HL-60 (cell line): Measurements from ENCODE around the gene CCDC102A.

ENCODE experiments used
- DNase-seq, 2 experiments: peaks; one replicate each; pipeline ENCODE4 v3.0.0-alpha.2; 2010 to 2020; ENCODE audit warnings: low read depth in 1 of 2, low spot score in 1 of 2
- H3K27ac ChIP-seq: fragments of 250-450 bp; sonication (Bioruptor Pico); replicated peaks from 2 replicates; pipeline ENCODE4 v1.5.1; 2020; ENCODE audit warnings: mild to moderate bottlenecking, moderate library complexity
- H3K27me3 ChIP-seq: fragments of 250-450 bp; sonication (Bioruptor Pico); 2 replicates; pipeline ENCODE4 v1.5.1; 2021; ENCODE audit warnings: mild to moderate bottlenecking, moderate library complexity; ENCODE audit not compliant: insufficient read depth, poor library complexity, severe bottlenecking
- H3K4me3 ChIP-seq: replicated peaks from 2 replicates; pipeline ENCODE4 v1.5.1; 2011; ENCODE audit warnings: mild to moderate bottlenecking, control low read depth, low read length; ENCODE audit not compliant: insufficient read depth
- GABPA ChIP-seq: IDR thresholded peaks from 2 replicates; pipeline ENCODE4 v1.6.1; 2012; ENCODE audit warnings: low read depth
- POLR2AphosphoS5 ChIP-seq: IDR thresholded peaks from 2 replicates; pipeline ENCODE4 v1.6.1; 2012; ENCODE audit warnings: low read depth
- SPI1 ChIP-seq: IDR thresholded peaks from 2 replicates; pipeline ENCODE4 v1.6.1; 2012; ENCODE audit warnings: low read depth, mild to moderate bottlenecking, borderline replicate concordance
- TF ChIP-seq, protein P1 (sequence below): IDR thresholded peaks from one replicate; pipeline ENCODE4 v1.5.1; 2011; ENCODE audit warnings: low read length, control low read depth, inconsistent platforms; ENCODE audit not compliant: insufficient read depth
- TF ChIP-seq, protein P2 (sequence below): IDR thresholded peaks from 2 replicates; pipeline ENCODE4 v1.6.1; 2012; ENCODE audit warnings: low read depth; ENCODE audit not compliant: insufficient replicate concordance

CCDC102A gene

DNA sequence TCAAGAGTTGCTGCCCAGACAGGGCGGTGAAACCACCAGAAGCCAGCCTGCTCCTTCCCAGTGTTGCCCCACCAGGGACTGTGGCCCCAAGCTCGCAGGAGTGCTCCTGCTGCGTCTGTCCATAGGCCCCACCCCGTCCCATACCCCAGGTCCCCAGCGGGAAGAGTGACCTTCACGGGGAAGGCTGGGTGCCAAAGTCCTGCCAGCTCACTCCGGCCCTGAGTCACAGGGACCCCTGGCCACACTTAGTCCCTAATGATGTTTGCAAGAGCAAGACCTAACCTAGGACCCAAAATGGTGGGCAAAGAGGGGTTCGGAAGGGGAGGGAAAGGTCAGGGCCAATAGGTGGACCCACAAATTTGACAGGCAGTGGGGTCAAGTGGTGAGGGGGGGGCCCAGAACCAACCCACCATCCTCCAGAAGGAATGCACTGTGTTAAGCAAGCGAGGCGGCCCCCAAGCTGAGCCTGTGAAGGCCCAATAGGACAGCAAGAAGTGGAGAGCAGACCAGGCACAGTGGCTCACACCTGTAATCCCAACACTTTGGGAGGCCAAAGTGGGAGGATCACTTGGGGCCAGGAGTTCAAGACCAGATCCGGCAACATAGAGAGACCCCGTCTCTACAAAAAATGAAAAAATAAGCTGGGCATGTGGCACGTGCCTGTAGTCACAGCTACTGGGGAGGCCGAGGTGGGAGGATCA, 53.4 kb downstream of the CCDC102A start:
- no peak for TF ChIP-seq POLR2AphosphoS5
- TF ChIP-seq GABPA = no peak
- TF ChIP-seq SPI1 = no peak
- TF ChIP-seq, protein P1, sequence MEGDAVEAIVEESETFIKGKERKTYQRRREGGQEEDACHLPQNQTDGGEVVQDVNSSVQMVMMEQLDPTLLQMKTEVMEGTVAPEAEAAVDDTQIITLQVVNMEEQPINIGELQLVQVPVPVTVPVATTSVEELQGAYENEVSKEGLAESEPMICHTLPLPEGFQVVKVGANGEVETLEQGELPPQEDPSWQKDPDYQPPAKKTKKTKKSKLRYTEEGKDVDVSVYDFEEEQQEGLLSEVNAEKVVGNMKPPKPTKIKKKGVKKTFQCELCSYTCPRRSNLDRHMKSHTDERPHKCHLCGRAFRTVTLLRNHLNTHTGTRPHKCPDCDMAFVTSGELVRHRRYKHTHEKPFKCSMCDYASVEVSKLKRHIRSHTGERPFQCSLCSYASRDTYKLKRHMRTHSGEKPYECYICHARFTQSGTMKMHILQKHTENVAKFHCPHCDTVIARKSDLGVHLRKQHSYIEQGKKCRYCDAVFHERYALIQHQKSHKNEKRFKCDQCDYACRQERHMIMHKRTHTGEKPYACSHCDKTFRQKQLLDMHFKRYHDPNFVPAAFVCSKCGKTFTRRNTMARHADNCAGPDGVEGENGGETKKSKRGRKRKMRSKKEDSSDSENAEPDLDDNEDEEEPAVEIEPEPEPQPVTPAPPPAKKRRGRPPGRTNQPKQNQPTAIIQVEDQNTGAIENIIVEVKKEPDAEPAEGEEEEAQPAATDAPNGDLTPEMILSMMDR = no peak
- TF ChIP-seq, protein P2, sequence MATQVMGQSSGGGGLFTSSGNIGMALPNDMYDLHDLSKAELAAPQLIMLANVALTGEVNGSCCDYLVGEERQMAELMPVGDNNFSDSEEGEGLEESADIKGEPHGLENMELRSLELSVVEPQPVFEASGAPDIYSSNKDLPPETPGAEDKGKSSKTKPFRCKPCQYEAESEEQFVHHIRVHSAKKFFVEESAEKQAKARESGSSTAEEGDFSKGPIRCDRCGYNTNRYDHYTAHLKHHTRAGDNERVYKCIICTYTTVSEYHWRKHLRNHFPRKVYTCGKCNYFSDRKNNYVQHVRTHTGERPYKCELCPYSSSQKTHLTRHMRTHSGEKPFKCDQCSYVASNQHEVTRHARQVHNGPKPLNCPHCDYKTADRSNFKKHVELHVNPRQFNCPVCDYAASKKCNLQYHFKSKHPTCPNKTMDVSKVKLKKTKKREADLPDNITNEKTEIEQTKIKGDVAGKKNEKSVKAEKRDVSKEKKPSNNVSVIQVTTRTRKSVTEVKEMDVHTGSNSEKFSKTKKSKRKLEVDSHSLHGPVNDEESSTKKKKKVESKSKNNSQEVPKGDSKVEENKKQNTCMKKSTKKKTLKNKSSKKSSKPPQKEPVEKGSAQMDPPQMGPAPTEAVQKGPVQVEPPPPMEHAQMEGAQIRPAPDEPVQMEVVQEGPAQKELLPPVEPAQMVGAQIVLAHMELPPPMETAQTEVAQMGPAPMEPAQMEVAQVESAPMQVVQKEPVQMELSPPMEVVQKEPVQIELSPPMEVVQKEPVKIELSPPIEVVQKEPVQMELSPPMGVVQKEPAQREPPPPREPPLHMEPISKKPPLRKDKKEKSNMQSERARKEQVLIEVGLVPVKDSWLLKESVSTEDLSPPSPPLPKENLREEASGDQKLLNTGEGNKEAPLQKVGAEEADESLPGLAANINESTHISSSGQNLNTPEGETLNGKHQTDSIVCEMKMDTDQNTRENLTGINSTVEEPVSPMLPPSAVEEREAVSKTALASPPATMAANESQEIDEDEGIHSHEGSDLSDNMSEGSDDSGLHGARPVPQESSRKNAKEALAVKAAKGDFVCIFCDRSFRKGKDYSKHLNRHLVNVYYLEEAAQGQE = no peak
- Histone ChIP-seq H3K4me3 (no peak overlapping the region), H3K27me3 (peaks cover 8% of the 10 kb centered on the region), H3K27ac (no peak overlapping the region)
- DNase-seq = no peak

DNA sequence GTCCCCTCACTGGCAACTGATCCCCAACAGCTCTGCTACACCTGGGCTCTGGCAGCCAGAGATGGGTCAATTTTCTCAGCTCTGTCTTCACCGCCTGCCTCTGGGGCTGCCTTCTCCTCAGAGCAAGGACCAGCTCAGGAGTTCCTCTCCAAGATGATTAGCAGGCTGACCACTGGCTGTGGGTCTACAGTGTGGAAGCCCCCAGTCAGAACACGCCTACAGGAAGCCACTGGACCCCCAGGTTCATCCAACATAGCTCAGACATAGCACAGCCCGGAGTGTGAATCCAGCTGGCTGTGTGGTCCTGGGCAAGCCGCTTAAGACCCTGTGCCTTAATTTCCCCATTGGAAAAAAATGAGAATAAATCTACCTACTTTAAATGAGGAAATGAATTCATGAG, 55.0 kb downstream of the CCDC102A start:
- DNase-seq = no peak
- Histone ChIP-seq H3K27ac (no peak overlapping the region), H3K27me3 (peaks cover 8% of the 10 kb centered on the region), H3K4me3 (no peak overlapping the region)
- TF ChIP-seq, protein P2 = no peak
- TF ChIP-seq SPI1 = no peak
- TF ChIP-seq POLR2AphosphoS5 = no peak
- TF ChIP-seq, protein P1 = no peak
- no peak for TF ChIP-seq GABPA

DNA sequence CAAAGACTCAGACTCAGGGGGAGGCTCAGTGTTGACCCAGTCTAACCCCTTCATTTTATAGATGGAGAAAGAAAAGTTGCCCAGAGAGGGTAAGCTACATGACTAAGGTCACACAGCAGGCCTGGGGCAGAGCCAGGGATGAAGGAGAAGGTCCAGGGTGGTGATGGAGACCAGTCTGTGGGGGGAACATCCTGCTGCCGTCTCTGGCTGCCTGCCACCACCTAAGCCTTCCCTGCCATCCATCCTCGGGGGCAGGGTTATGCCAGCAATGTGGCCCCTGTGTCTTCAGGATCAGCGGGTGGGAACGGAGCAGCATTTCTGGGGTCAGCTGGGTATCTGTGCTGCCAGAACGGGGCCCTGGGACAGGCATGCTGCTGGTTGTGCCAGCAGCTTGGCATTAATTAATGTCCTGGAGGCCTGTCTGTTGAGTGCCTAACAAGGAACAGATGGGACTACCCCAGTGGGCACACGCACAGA, 55.6 kb downstream of the CCDC102A start:
- TF ChIP-seq SPI1 (no peak), POLR2AphosphoS5 (no peak), GABPA (no peak)
- TF ChIP-seq, protein P1 = no peak
- TF ChIP-seq, protein P2 = no peak
- H3K27ac ChIP-seq = no peak overlapping the region
- peaks cover 8% of the 10 kb centered on the region for H3K27me3 ChIP-seq

More for the DNA sequence above, 55.6 kb downstream of the CCDC102A start:
- no peak overlapping the region for H3K4me3 ChIP-seq
- no peak for DNase-seq
